HG03139 (cell line): ENCODE data around the gene PDHA2.
"Not testable (repeated sequence)": the region's sequence is repeated elsewhere in the genome, so short reads cannot be mapped to it uniquely, and the experiment has no call there.

Experiments
- ATAC-seq: cut with Tn5 transposase; IDR thresholded peaks from one replicate; pipeline ENCODE4 v1.9.1; 2021; ENCODE audit not compliant: unreplicated experiment

PDHA2 gene

GRCh38 chr4:95839891-95840290, at the start of gene PDHA2:
PDHA2 (plus strand) TSS chr4:95840093; CDS start chr4:95840151, 58 bp downstream.
- no peak for ATAC-seq

DNA sequence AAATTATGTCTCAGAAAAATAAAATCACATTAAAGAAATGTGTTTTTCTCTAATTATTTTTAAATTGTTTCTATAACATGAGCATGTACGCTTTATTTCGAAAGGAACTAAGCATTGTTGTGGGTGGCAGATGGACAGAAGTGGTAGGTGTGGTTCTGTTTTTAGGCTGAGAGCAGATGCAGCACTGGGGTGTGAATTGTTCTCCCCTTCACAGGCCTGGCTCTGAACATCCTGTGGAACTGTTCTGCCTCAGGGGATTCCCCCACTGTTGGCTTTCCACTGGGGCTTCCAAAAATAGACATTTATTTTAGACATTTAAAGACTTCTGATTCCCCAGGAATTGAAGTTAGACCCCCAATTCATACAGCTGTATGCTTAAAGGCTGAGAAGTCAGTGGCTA, 41.9 kb upstream of the PDHA2 start:
- no peak for ATAC-seq

GRCh38 chr4:95798727-95799126, 41.2 kb upstream of the PDHA2 start:
- ATAC-seq, result no peak

DNA sequence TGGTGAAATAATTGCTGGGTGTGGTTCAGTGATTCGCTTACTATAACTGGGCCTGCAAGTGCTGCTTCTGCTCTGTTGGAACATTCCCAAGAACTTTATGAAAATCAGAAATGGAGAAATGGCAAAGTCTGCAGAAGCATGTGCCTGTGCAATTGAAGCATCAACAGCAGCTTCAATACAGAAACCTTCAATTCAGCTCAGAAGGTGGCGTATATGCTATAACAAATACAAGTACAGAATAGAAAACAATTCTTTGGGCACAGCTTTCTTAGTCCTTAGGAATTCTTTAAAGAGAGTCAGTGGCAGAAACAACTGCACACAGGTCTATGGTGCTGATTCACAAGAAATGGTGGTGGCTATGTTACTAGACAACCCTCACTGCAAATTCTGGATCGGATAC, 18.0 kb upstream of the PDHA2 start:
- ATAC-seq, result no peak

GRCh38 chr4:95825546-95825945, 14.3 kb upstream of the PDHA2 start:
- ATAC-seq, result no peak

- ATAC-seq, result no peak
Observed at GRCh38 chr4:95830651-95831050, 9.2 kb upstream of the PDHA2 start.

GRCh38 chr4:95831166-95831565, 8.7 kb upstream of the PDHA2 start:
- ATAC-seq, result no peak

DNA sequence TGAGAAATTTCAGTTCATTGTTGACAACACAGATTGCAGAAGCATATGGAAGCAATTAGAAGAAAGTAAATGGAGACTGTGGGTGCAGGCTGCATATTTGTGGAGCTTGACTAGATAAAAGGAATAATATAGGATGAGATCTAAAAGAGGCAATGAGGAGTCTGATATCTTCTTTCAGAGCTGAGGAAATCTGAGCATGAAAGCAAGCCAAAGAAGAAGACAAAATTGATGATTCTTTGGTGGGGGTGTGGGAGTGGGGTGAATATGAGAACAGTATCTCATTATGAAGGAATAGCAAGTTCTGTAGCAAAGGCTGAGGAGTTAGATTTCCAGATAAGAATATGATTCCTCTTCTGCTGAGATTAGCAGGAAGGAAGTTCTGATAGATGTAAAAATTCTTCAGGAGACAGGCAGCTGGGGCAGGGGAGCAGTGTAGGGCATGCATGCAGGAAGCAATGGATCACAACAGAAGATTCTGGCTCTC, 6.1 kb upstream of the PDHA2 start:
- no peak for ATAC-seq

DNA sequence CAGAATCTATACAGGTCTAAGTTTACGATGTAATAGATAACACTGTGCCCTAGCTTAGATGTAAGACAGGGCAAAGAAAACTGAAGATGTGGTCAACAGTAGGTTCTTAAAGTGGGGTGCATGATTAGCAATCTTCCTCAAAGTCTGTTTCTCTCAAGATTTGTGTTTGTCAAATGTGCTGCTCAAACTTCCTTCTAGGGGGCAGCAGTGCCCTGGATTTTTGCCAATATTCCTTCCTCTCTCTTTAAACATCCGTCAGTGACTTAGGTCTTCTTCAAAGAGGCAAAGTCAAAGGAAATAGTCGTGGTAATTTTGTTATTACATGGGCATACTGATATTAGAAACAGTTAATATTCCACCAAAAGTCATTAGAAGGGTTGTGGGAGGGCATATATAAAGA, 4.2 kb upstream of the PDHA2 start:
- ATAC-seq, result no peak

GRCh38 chr4:95838192-95838591, 1.7 kb upstream of the PDHA2 start:
- ATAC-seq, result no peak

DNA sequence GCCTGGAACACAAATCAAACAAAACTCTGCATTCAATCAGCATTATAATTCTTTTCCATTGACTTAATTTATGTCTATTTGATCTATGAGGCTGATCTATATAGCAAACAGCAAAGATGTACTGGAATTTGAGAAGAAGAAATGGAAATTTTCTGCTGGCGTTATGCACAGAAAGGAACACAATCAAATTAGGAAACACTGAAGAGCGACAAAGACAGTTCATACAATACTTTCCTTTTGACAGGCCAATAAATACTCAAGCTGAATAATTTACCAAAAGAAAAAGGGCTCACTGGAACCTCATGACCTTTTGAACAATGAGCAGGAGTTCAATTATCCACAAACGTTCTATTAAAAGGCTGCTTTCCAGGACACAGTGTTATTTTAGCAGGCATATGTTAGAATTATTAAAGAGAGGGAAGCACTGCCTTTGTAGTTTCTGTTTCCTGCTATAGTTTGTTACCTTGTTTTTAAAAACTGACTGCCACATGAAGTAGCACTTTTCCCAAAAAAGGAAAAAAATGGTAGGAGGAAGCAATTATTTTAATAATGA, 8.1 kb downstream of the PDHA2 start:
- no peak for ATAC-seq

DNA sequence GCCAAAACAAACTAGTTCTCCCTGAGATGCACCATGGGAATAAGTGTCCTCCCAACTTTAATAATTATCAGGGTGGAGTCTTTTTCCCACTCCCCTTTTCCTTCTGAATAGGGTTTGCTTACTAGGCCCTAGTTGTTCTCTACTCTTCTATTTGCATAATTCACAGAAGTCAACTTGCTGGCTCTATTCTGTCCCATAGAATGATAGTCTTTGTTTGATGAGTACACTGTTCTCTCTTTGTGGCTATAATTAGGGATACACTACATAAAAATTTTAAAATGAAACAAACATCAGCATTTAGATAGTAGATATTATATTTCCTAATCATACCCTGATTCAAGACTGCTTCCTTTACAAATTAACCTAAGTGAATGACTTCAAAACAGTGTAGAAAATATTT, 10.3 kb downstream of the PDHA2 start:
- ATAC-seq, result no peak

GRCh38 chr4:95857761-95858160, 17.9 kb downstream of the PDHA2 start:
- ATAC-seq, result no peak

GRCh38 chr4:95867919-95868318, 28.0 kb downstream of the PDHA2 start:
- no peak for ATAC-seq

GRCh38 chr4:95869414-95869813, 29.5 kb downstream of the PDHA2 start:
- ATAC-seq, result not testable (repeated sequence)

GRCh38 chr4:95869961-95870500, 30.1 kb downstream of the PDHA2 start:
- ATAC-seq, result no peak

GRCh38 chr4:95877636-95878035, 37.7 kb downstream of the PDHA2 start:
- ATAC-seq, result no peak

DNA sequence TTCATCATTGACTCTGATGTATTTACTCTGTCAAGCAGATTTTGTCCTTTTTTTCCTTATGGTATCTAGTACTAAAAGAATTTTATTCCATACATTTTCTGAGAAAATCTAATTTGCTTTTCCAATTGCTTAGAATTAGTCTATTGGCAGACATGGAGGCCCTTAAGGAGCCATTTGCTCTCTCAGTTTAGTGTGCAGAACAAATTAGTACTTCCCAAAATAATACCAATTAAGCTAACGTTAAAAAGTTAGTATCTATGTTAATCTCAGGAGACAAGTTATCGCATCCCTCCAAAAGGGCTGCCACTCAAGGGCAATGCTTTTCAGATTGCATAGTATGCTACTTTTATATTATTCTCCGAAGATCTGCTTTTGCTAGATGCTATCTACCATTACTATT, 47.7 kb downstream of the PDHA2 start:
- ATAC-seq, result no peak

- ATAC-seq, result no peak
Observed at GRCh38 chr4:95889662-95890061, 49.8 kb downstream of the PDHA2 start.
